IMR-90 (cell line): ENCODE measurements around the gene NGEF. TPM values are rescaled to one million over a fixed set of nuclear protein-coding genes. Genes with fewer than 3 reads are reported as not detected.

Experiments
- ATAC-seq: fragments of 200-7000 bp; cut with Tn5 transposase; 2 replicates; pipeline ENCODE4 v1.9.1; 2020; ENCODE audit warnings: low read depth, mild to moderate bottlenecking, moderate library complexity
- BruUV-seq: library from RNA; stranded (reverse); fragments of 400-500 nt; replicated peaks from 2 replicates; lab custom pipeline; 2021; lab: Mats Ljungman, UMichigan
- CTCF ChIA-PET: fragments of 300-600 bp; formaldehyde crosslinking; extraction: SDS; loops from one replicate; lab custom pipeline; 2021; ENCODE audit warnings: antibody characterized with exemption; lab: Yijun Ruan, JAX
- POLR2A ChIA-PET: fragments of 300-600 bp; sonication (Branson Sonifier 250); formaldehyde crosslinking; loops from one replicate; lab custom pipeline; 2022; ENCODE audit warnings: antibody characterized with exemption; ENCODE audit not compliant: unreplicated experiment; lab: Charles Lee
- DNase-seq: peaks from one replicate; pipeline ENCODE4 v3.0.0; 2013
- H2AFZ ChIP-seq: replicated peaks from 2 replicates; pipeline ENCODE3; 2013; ENCODE audit warnings: low read length, mild to moderate bottlenecking; ENCODE audit not compliant: poor library complexity
- H2AK5ac ChIP-seq: 2 replicates; pipeline ENCODE4 v1.6.1; 2013; ENCODE audit warnings: low read depth, low read length, inconsistent platforms
- H2AK9ac ChIP-seq: replicated peaks from 2 replicates; pipeline ENCODE3; 2013; ENCODE audit warnings: mild to moderate bottlenecking, low read depth, low read length, moderate library complexity; ENCODE audit not compliant: poor library complexity
- H2BK120ac ChIP-seq: 2 replicates; pipeline ENCODE4 v1.6.1; 2013; ENCODE audit warnings: low read depth, low read length, inconsistent platforms
- H2BK15ac ChIP-seq: 3 replicates; pipeline ENCODE4 v1.6.1; 2013; ENCODE audit warnings: low read depth, low read length, inconsistent platforms
- H2BK20ac ChIP-seq: 2 replicates; pipeline ENCODE4 v1.6.1; 2013; ENCODE audit warnings: low read depth, mild to moderate bottlenecking, inconsistent platforms, low read length, moderate library complexity
- H2BK5ac ChIP-seq: 2 replicates; pipeline ENCODE4 v1.6.1; 2013; ENCODE audit warnings: mild to moderate bottlenecking, low read depth, low read length, inconsistent platforms; ENCODE audit not compliant: poor library complexity, severe bottlenecking
- H3K14ac ChIP-seq: replicated peaks from 2 replicates; pipeline ENCODE4 v1.6.1; 2013; ENCODE audit warnings: low read depth, low read length, inconsistent platforms
- H3K18ac ChIP-seq: 2 replicates; pipeline ENCODE4 v1.6.1; 2013; ENCODE audit warnings: low read depth, low read length, control low read depth
- H3K23ac ChIP-seq: 2 replicates; pipeline ENCODE4 v1.6.1; 2013; ENCODE audit warnings: low read depth, low read length, inconsistent platforms
- H3K27ac ChIP-seq: 2 replicates; pipeline ENCODE4 v1.5.1; 2013; ENCODE audit warnings: mild to moderate bottlenecking, control low read depth, low read length; ENCODE audit not compliant: insufficient read depth
- H3K27me3 ChIP-seq: 2 replicates; pipeline ENCODE4 v1.6.1; 2013; ENCODE audit warnings: low read length; ENCODE audit not compliant: control insufficient read depth, insufficient read depth
- H3K36me3 ChIP-seq: 2 replicates; pipeline ENCODE4 v1.6.1; 2013; ENCODE audit warnings: low read length, mixed read lengths; ENCODE audit not compliant: control insufficient read depth, insufficient read depth
- H3K4ac ChIP-seq: 2 replicates; pipeline ENCODE4 v1.6.1; 2013; ENCODE audit warnings: low read depth, low read length, inconsistent platforms
- H3K4me1 ChIP-seq: 2 replicates; pipeline ENCODE4 v1.6.1; 2013; ENCODE audit warnings: low read length, mixed read lengths; ENCODE audit not compliant: control insufficient read depth, insufficient read depth
- H3K4me2 ChIP-seq: 2 replicates; pipeline ENCODE4 v1.6.1; 2013; ENCODE audit warnings: low read depth, mild to moderate bottlenecking, control low read depth, low read length, moderate library complexity
- H3K4me3 ChIP-seq: 2 replicates; pipeline ENCODE4 v1.5.1; 2013; ENCODE audit warnings: low read depth, mild to moderate bottlenecking, control low read depth, low read length, moderate library complexity; ENCODE audit not compliant: insufficient read depth
- H3K56ac ChIP-seq: 2 replicates; pipeline ENCODE4 v1.6.1; 2013; ENCODE audit warnings: low read length, inconsistent platforms; ENCODE audit not compliant: insufficient read depth; ENCODE audit errors: extremely low read depth
- H3K79me1 ChIP-seq, 2 experiments: 2 replicates each; pipeline ENCODE4 v1.6.1; 2013; ENCODE audit warnings: low read length in 2 of 2, inconsistent platforms in 1 of 2, low read depth in 1 of 2
- H3K9ac ChIP-seq: 2 replicates; pipeline ENCODE4 v1.6.1; 2013; ENCODE audit warnings: low read depth, low read length, control low read depth
- H3K9me1 ChIP-seq: 2 replicates; pipeline ENCODE4 v1.6.1; 2013; ENCODE audit warnings: low read length, inconsistent platforms; ENCODE audit not compliant: insufficient read depth
- H3K9me3 ChIP-seq: 2 replicates; pipeline ENCODE4 v1.6.1; 2013; ENCODE audit warnings: low read length; ENCODE audit not compliant: control insufficient read depth, insufficient read depth
- H4K20me1 ChIP-seq: 2 replicates; pipeline ENCODE4 v1.6.1; 2013; ENCODE audit warnings: low read length, inconsistent platforms; ENCODE audit not compliant: insufficient read depth
- H4K5ac ChIP-seq: 2 replicates; pipeline ENCODE4 v1.6.1; 2013; ENCODE audit warnings: mild to moderate bottlenecking, low read depth, low read length, control low read depth
- H4K8ac ChIP-seq, 2 experiments: 2 replicates each; pipeline ENCODE4 v1.6.1; 2013; ENCODE audit warnings: low read depth in 2 of 2, low read length in 2 of 2, control low read depth in 1 of 2, inconsistent platforms in 1 of 2
- H4K91ac ChIP-seq: 2 replicates; pipeline ENCODE4 v1.6.1; 2013; ENCODE audit warnings: low read depth, low read length, inconsistent platforms; ENCODE audit not compliant: insufficient read depth
- CHD1 ChIP-seq: IDR thresholded peaks from 2 replicates; pipeline ENCODE4 v1.6.1; 2012; ENCODE audit warnings: low read depth, low read length, improper control_type of control experiment
- FOS ChIP-seq: fragments of 150-350 bp; IDR thresholded peaks from 2 replicates; pipeline ENCODE4 v1.6.1; 2016; ENCODE audit warnings: low read depth, low read length
- MAZ ChIP-seq: IDR thresholded peaks from 2 replicates; pipeline ENCODE4 v1.6.1; 2012; ENCODE audit warnings: low read depth, mild to moderate bottlenecking, low read length, improper control_type of control experiment, moderate library complexity, borderline replicate concordance
- MXI1 ChIP-seq: IDR thresholded peaks from 2 replicates; pipeline ENCODE4 v1.6.1; 2012; ENCODE audit warnings: low read depth, mild to moderate bottlenecking, low read length, moderate library complexity, borderline replicate concordance
- POLR2A ChIP-seq: IDR thresholded peaks from 2 replicates; pipeline ENCODE4 v1.6.1; 2012; ENCODE audit warnings: mild to moderate bottlenecking, low read depth, low read length
- RCOR1 ChIP-seq: IDR thresholded peaks from 2 replicates; pipeline ENCODE4 v1.6.1; 2012; ENCODE audit warnings: mild to moderate bottlenecking, low read length, improper control_type of control experiment; ENCODE audit not compliant: insufficient replicate concordance
- SMC3 ChIP-seq: fragments of 150-350 bp; IDR thresholded peaks from 2 replicates; pipeline ENCODE4 v1.6.1; 2016; ENCODE audit warnings: low read depth, mild to moderate bottlenecking, antibody characterized with exemption, low read length, moderate library complexity
- WGBS, 2 experiments: methylation state at CpG; one replicate each; pipeline versions ENCODE4 v1.1.5 to v1.1.7; 2013; ENCODE audit warnings: missing lambda C conversion rate in 2 of 2; ENCODE audit not compliant: insufficient read length in 1 of 2; ENCODE audit errors: extremely low coverage in 2 of 2; 5-methylcytosine and 5-hydroxymethylcytosine counted together
- dilution Hi-C: fragments of 300-500 bp; cut with HindIII; formaldehyde crosslinking; loops from one replicate; pipeline ENCODE4 v1.14.3; 2018; ENCODE audit warnings: low sequenced_read_pairs; ENCODE audit not compliant: unreplicated experiment
- in situ Hi-C: fragments of 300-500 bp; cut with MboI; formaldehyde crosslinking; loops from 3 replicates; pipeline ENCODE4 v1.14.3; 2019; ENCODE audit warnings: low sequenced_read_pairs, inconsistent platforms, mixed read lengths
- intact Hi-C: fragments of 100-400 bp; cut with micrococcal nuclease; formaldehyde crosslinking; loops from 2 replicates; pipeline ENCODE4 v1.10.0; 2022
- polyA plus RNA-seq, 3 experiments: library from polyadenylated mRNA; depleted of rRNA; stranded (reverse); fragments of >200 nt; gene quantifications; 2 replicates each; pipeline ENCODE4 v1.2.3, GENCODE V29; 2012; ENCODE audit warnings: low replicate concordance in 1 of 3
- total RNA-seq: library from RNA; depleted of rRNA; stranded (reverse); fragments of >200 nt; gene quantifications from 2 replicates; pipeline ENCODE4 v1.2.3, GENCODE V29; 2012
- TF ChIP-seq, protein P1 (sequence below): fragments of 150-350 bp; IDR thresholded peaks from 2 replicates; pipeline ENCODE4 v1.6.1; 2017; ENCODE audit warnings: mild to moderate bottlenecking, antibody characterized with exemption, low read length, low read depth

NGEF gene
- total and polyA plus RNA-seq, 2 of the 4 experiments (the other 2 are of a cell fraction): 1.1 to 1.7 TPM

DNA sequence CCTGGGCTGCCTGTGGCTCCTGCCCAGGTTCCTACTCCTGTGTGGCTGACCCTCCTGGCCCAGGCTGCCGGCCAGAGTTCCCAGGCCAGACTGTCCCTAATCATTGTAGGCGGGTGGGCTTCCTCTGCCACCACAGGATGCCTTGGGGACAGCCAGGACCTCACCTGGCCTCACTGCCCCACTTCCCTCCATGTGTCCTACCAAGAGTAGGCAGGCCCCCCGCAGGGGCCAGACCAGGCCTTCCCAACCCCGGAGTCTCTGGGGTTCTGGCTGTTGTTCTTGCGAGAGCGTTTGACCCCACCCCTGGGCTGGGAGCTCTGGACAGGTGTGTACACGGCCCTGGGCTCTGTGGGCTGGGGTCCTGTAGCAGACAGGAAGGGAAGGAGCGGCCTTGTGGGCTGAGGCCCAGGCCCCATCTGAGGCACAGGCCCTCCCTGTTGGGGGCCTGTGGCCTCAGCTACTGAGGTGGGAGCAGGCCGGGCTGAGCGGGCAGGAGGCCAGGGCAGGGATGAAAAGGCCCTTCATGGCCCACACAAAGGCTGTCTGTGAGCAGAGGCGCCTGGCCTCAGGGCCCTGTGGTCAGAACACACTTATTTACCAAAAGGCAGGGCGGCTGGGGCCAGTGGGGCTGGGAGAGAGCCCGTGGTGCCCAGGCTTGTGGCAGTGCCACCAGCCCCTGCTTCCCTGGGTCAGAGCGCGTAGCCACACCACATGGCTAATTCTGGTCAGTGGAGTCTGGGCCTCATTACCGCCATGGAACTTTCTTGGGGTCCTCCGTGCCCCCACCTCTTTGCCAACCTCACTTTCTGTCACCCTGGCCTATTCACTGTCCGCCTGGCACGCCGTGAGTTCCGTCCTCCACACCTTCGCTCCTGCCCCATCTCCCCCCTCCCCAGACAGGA lies 141.0 kb downstream of the NGEF start:
- Histone ChIP-seq H4K8ac (no peak overlapping the region), H3K4me2 (no peak overlapping the region), H3K27me3 (peaks cover 16% of the 10 kb centered on the region), H3K23ac (no peak overlapping the region), H3K79me1 (no peaks in the 10 kb centered on the region), H3K36me3 (no peaks in the 10 kb centered on the region), H2BK120ac (no peak overlapping the region), H3K9ac (no peak overlapping the region), H4K91ac (no peak overlapping the region), H3K9me1 (no peaks in the 10 kb centered on the region), H2AK5ac (no peak overlapping the region), H4K20me1 (no peaks in the 10 kb centered on the region; the same call in 1 of the 2 replicates), H3K9me3 (no peaks in the 10 kb centered on the region), H3K18ac (no peak overlapping the region), H3K4ac (no peak overlapping the region), H4K5ac (no peak overlapping the region), H2AK9ac (no peak overlapping the region), H2BK15ac (no peak overlapping the region), H2AFZ (no peak overlapping the region), H2BK5ac (no peak overlapping the region), H3K14ac (no peak overlapping the region), H3K27ac (no peak overlapping the region), H3K4me3 (no peak overlapping the region), H3K4me1 (peaks cover 1% of the 10 kb centered on the region; the same call in 1 of the 2 replicates), H2BK20ac (no peak overlapping the region), H3K56ac (no peak overlapping the region)
- in situ Hi-C loops (no loop called here), intact Hi-C loops (no loop called here), dilution Hi-C loops (no loop called here)
- no peak for ATAC-seq
- ChIA-PET CTCF (no interaction called here), POLR2A (no interaction called here)
- no peak for TF ChIP-seq POLR2A
- no peak for TF ChIP-seq MAZ
- no peak for TF ChIP-seq RCOR1
- no peak for TF ChIP-seq MXI1
- TF ChIP-seq SMC3: no peak
- TF ChIP-seq FOS: no peak
- TF ChIP-seq, protein P1, sequence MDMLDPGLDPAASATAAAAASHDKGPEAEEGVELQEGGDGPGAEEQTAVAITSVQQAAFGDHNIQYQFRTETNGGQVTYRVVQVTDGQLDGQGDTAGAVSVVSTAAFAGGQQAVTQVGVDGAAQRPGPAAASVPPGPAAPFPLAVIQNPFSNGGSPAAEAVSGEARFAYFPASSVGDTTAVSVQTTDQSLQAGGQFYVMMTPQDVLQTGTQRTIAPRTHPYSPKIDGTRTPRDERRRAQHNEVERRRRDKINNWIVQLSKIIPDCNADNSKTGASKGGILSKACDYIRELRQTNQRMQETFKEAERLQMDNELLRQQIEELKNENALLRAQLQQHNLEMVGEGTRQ: no peak
- TF ChIP-seq CHD1: no peak
- no TSS peak for BruUV-seq
- 80% methylated on average over 3 of the region's 22 CpGs; no CpG with 5 or more reads in 1 of the 2 experiments for WGBS, 2 experiments
- no peak for DNase-seq
